WI38 (cell line): ENCODE data around the gene WASF3.

ENCODE experiments used
- H3K4me3 ChIP-seq: 2 replicates; pipeline ENCODE4 v1.5.1; 2011; ENCODE audit warnings: low read depth, mild to moderate bottlenecking, control low read depth, low read length
- CTCF ChIP-seq: IDR thresholded peaks from 2 replicates; pipeline ENCODE4 v1.5.1; 2012; ENCODE audit warnings: low read depth, mild to moderate bottlenecking, control low read depth, low read length

WASF3 gene

GRCh38 chr13:26522571-26522970 lies 34.9 kb upstream of the WASF3 start:
- no peak overlapping the region for H3K4me3 ChIP-seq
- TF ChIP-seq CTCF = no peak

- no peak overlapping the region for H3K4me3 ChIP-seq
- TF ChIP-seq CTCF = no peak
These were observed 34.5 kb upstream of the WASF3 start for GRCh38 chr13:26523007-26523406.

GRCh38 chr13:26525528-26525927 lies 32.0 kb upstream of the WASF3 start:
- H3K4me3 ChIP-seq = no peak overlapping the region
- no peak for TF ChIP-seq CTCF

- no peak for TF ChIP-seq CTCF
These were observed 30.7 kb upstream of the WASF3 start for GRCh38 chr13:26526702-26527216.

GRCh38 chr13:26528527-26528926 lies 29.0 kb upstream of the WASF3 start:
- no peak overlapping the region for H3K4me3 ChIP-seq
- TF ChIP-seq CTCF = no peak

More at GRCh38 chr13:26526702-26527216, 30.7 kb upstream of the WASF3 start:
- H3K4me3 ChIP-seq = no peak overlapping the region

GRCh38 chr13:26529441-26529840 lies 28.0 kb upstream of the WASF3 start:
- no peak for TF ChIP-seq CTCF
- H3K4me3 ChIP-seq = no peak overlapping the region

GRCh38 chr13:26531742-26532141 lies 25.7 kb upstream of the WASF3 start:
- TF ChIP-seq CTCF = no peak
- no peak overlapping the region for H3K4me3 ChIP-seq
